Keratinocyte (primary cell): ENCODE data around the gene FSTL5. TPM values are rescaled to one million over a fixed set of nuclear protein-coding genes. Genes with fewer than 3 reads are reported as not detected.

Source experiments
- DNase-seq: peaks from one replicate; pipeline ENCODE4 v3.0.0-alpha.2; 2011; ENCODE audit warnings: low read depth, missing footprints, low spot score
- FAIRE-seq: peaks from 2 replicates; lab custom pipeline; 2011; peaks lifted over from hg19 to GRCh38; lab: Jason Lieb, UNC
- H2AFZ ChIP-seq: 2 replicates; pipeline ENCODE4 v1.6.0; 2012; ENCODE audit warnings: low read length, control low read depth, inconsistent platforms; ENCODE audit not compliant: control insufficient read depth
- H3K27ac ChIP-seq: 2 replicates; pipeline ENCODE4 v1.5.1; 2011; ENCODE audit warnings: low read length; ENCODE audit not compliant: control insufficient read depth, insufficient read depth
- H3K27me3 ChIP-seq: 3 replicates; pipeline ENCODE4 v1.6.0; 2011; ENCODE audit warnings: low read length; ENCODE audit not compliant: control insufficient read depth, insufficient read depth; ENCODE audit errors: extremely low read depth
- H3K36me3 ChIP-seq, 2 experiments: 2 replicates in 1 of 2; 3 replicates in 1 of 2; pipeline ENCODE4 v1.5.1; 2011; ENCODE audit warnings: low read length in 2 of 2, mild to moderate bottlenecking in 1 of 2; ENCODE audit not compliant: control insufficient read depth in 2 of 2, insufficient read depth in 2 of 2; ENCODE audit errors: extremely low read depth in 1 of 2
- H3K4me1 ChIP-seq: 3 replicates; pipeline ENCODE4 v1.5.1; 2011; ENCODE audit warnings: low read length; ENCODE audit not compliant: control insufficient read depth, insufficient read depth; ENCODE audit errors: extremely low read depth
- H3K4me2 ChIP-seq: 3 replicates; pipeline ENCODE4 v1.6.0; 2011; ENCODE audit warnings: low read depth, low read length; ENCODE audit not compliant: control insufficient read depth, insufficient read depth; ENCODE audit errors: extremely low read depth
- H3K4me3 ChIP-seq, 3 experiments: fragments of 200-600 bp in 1 of 3; sonication (generic) in 1 of 3; 2 replicates in 2 of 3; 3 replicates in 1 of 3; pipeline ENCODE4 v1.5.1; 2011 to 2016; ENCODE audit warnings: low read length in 3 of 3, mild to moderate bottlenecking in 3 of 3, control low read depth in 2 of 3, inconsistent platforms in 1 of 3, low read depth in 1 of 3, mixed read lengths in 1 of 3, mixed run types in 1 of 3, moderate library complexity in 1 of 3; ENCODE audit not compliant: control insufficient read depth in 2 of 3, insufficient read depth in 2 of 3; ENCODE audit errors: extremely low read depth in 1 of 3
- H3K79me2 ChIP-seq: 2 replicates; pipeline ENCODE4 v1.6.0; 2012; ENCODE audit warnings: low read length; ENCODE audit not compliant: control insufficient read depth, insufficient read depth
- H3K9ac ChIP-seq: 3 replicates; pipeline ENCODE4 v1.6.0; 2011; ENCODE audit warnings: low read length; ENCODE audit not compliant: control insufficient read depth, insufficient read depth; ENCODE audit errors: extremely low read depth
- H3K9me1 ChIP-seq: 3 replicates; pipeline ENCODE4 v1.6.0; 2011; ENCODE audit warnings: low read length; ENCODE audit not compliant: control insufficient read depth, insufficient read depth; ENCODE audit errors: extremely low read depth
- H3K9me3 ChIP-seq: 2 replicates; pipeline ENCODE4 v1.5.1; 2012; ENCODE audit warnings: low read depth, low read length; ENCODE audit not compliant: control insufficient read depth
- H4K20me1 ChIP-seq: 3 replicates; pipeline ENCODE4 v1.6.0; 2011; ENCODE audit warnings: low read length; ENCODE audit not compliant: control insufficient read depth, insufficient read depth; ENCODE audit errors: extremely low read depth
- CTCF ChIP-seq, 3 experiments: IDR thresholded peaks in 1 of 3; conservative IDR thresholded peaks in 1 of 3; optimal IDR thresholded peaks in 1 of 3; 2 replicates in 2 of 3; 3 replicates in 1 of 3; pipeline versions ENCODE3 to v1.5.1; 2011; ENCODE audit warnings: low read length in 3 of 3, mild to moderate bottlenecking in 3 of 3, moderate library complexity in 2 of 3, control low read depth in 1 of 3, inconsistent platforms in 1 of 3; ENCODE audit not compliant: insufficient read depth in 2 of 3; ENCODE audit errors: extremely low read depth in 1 of 3
- EZH2 ChIP-seq: IDR thresholded peaks from one replicate; pipeline ENCODE4 v1.6.1; 2012; ENCODE audit warnings: inconsistent platforms, mild to moderate bottlenecking, low read length, moderate library complexity
- dilution Hi-C: fragments of 300-500 bp; cut with MboI; formaldehyde crosslinking; loops from one replicate; pipeline ENCODE4 v1.7.0; 2020; ENCODE audit warnings: low sequenced_read_pairs; ENCODE audit not compliant: extremely low pct_ligation_motif_present
- polyA plus RNA-seq, 5 experiments: library from polyadenylated mRNA; depleted of rRNA in 3 of 5; stranded (reverse) in 3 of 5; stranded (forward) in 1 of 5; unstranded in 1 of 5; fragments of >200 nt; gene quantifications; 1 replicate in 1 of 5; 2 replicates in 3 of 5; 3 replicates in 1 of 5; pipeline versions ENCODE4 v1.2.1 to v1.2.3, GENCODE V29; 2011 to 2012; ENCODE audit warnings: missing spikeins in 2 of 5, low read depth in 1 of 5, low replicate concordance in 1 of 5

The FSTL5 gene
- polyA plus RNA-seq, 1 donor (not counting 4 experiments of a cell fraction or from before 2014, with no cell fraction given): not detected

- TF ChIP-seq EZH2: no peak
- no peak for TF ChIP-seq CTCF (optimal IDR thresholded peaks at IDR 0.05 in 1 of 3, IDR thresholded peaks at IDR 0.05 in 1 of 3, conservative IDR thresholded peaks at IDR 0.05 in 1 of 3; ENCODE audit: extremely low read depth in 1 of 3, insufficient read depth in 2 of 3, low read length in 3 of 3)
- Histone ChIP-seq H2AFZ (no peak overlapping the region), H4K20me1 (no peaks in the 10 kb centered on the region), H3K79me2 (no peaks in the 10 kb centered on the region), H3K27me3 (no peaks in the 10 kb centered on the region), H3K36me3 (no peaks in the 10 kb centered on the region), H3K9me3 (no peaks in the 10 kb centered on the region), H3K27ac (no peak overlapping the region), H3K4me3 (no peak overlapping the region), H3K4me2 (no peak overlapping the region), H3K9me1 (no peaks in the 10 kb centered on the region), H3K9ac (no peak overlapping the region), H3K4me1 (no peaks in the 10 kb centered on the region)
- dilution Hi-C loops: no loop called here
- FAIRE-seq: no peak
- no peak for DNase-seq
Observed at GRCh38 chr4:162102713-162103112, 61.1 kb downstream of the FSTL5 start.

- Histone ChIP-seq H3K27ac (no peak overlapping the region), H3K79me2 (no peaks in the 10 kb centered on the region), H2AFZ (no peak overlapping the region), H3K4me1 (no peaks in the 10 kb centered on the region), H3K4me3 (no peak overlapping the region), H3K9me1 (no peaks in the 10 kb centered on the region), H3K9ac (no peak overlapping the region), H3K4me2 (no peak overlapping the region), H4K20me1 (no peaks in the 10 kb centered on the region), H3K27me3 (no peaks in the 10 kb centered on the region), H3K9me3 (no peaks in the 10 kb centered on the region), H3K36me3 (no peaks in the 10 kb centered on the region)
- FAIRE-seq (no peak), DNase-seq (no peak)
- no peak for TF ChIP-seq CTCF (optimal IDR thresholded peaks at IDR 0.05 in 1 of 3, IDR thresholded peaks at IDR 0.05 in 1 of 3, conservative IDR thresholded peaks at IDR 0.05 in 1 of 3; ENCODE audit: extremely low read depth in 1 of 3, insufficient read depth in 2 of 3, low read length in 3 of 3)
- TF ChIP-seq EZH2: no peak
- dilution Hi-C loops: no loop called here
Observed at GRCh38 chr4:162101337-162101736, 62.5 kb downstream of the FSTL5 start.
